Thymus (tissue), 11 donors: ENCODE results near the gene PAPPA2. TPM values are rescaled to one million over a fixed set of nuclear protein-coding genes. Genes with fewer than 3 reads are reported as not detected.
"Not testable (repeated sequence)": the region's sequence is repeated elsewhere in the genome, so short reads cannot be mapped to it uniquely, and the experiment has no call there.

Experiments
- DNase-seq, 9 donors: peaks; one replicate each; pipeline ENCODE4 v3.0.0-alpha.2; 2013; ENCODE audit warnings: low spot score in 9 of 9, low read depth in 6 of 9, missing footprints in 1 of 9
- H3K27ac ChIP-seq, 2 donors: one replicate each; pipeline ENCODE4 v1.5.1; 2013; ENCODE audit warnings: control low read depth in 1 of 2, low read depth in 1 of 2, low read length in 1 of 2, mild to moderate bottlenecking in 1 of 2, moderate library complexity in 1 of 2
- H3K27me3 ChIP-seq, 2 donors: one replicate each; pipeline ENCODE4 v1.5.1; 2013; ENCODE audit warnings: low read length in 1 of 2; ENCODE audit not compliant: control insufficient read depth in 2 of 2, insufficient read depth in 1 of 2
- H3K36me3 ChIP-seq, 2 donors: one replicate each; pipeline ENCODE4 v1.5.1; 2013; ENCODE audit warnings: low read length in 1 of 2, mild to moderate bottlenecking in 1 of 2, moderate library complexity in 1 of 2; ENCODE audit not compliant: control insufficient read depth in 2 of 2, insufficient read depth in 2 of 2
- H3K4me1 ChIP-seq, 2 donors: one replicate each; pipeline ENCODE4 v1.5.1; 2013; ENCODE audit warnings: low read length in 2 of 2; ENCODE audit not compliant: control insufficient read depth in 2 of 2, insufficient read depth in 2 of 2
- H3K4me3 ChIP-seq, 2 donors: one replicate each; pipeline ENCODE4 v1.5.1; 2013; ENCODE audit warnings: low read length in 2 of 2, control low read depth in 1 of 2, mild to moderate bottlenecking in 1 of 2
- H3K9me3 ChIP-seq, 2 donors: one replicate each; pipeline ENCODE4 v1.5.1; 2013; ENCODE audit warnings: low read length in 1 of 2, mild to moderate bottlenecking in 1 of 2; ENCODE audit not compliant: control insufficient read depth in 2 of 2, insufficient read depth in 1 of 2
- WGBS: extraction: QIAGEN DNeasy Blood & Tissue Kit; methylation state at CpG from one replicate; pipeline ENCODE4 v1.1.7; 2013; 5-methylcytosine and 5-hydroxymethylcytosine counted together
- polyA plus RNA-seq: library from polyadenylated mRNA; stranded (reverse); fragments of 200-250 nt; gene quantifications from one replicate; pipeline ENCODE4 v1.2.3, GENCODE V29; 2013
- total RNA-seq: library from RNA; stranded (reverse); fragments of 120-200 nt; gene quantifications from one replicate; pipeline ENCODE4 v1.2.4, GENCODE V29; 2013
- donor health status: healthy.

Gene PAPPA2
- total and polyA plus RNA-seq, 2 donors, result 0.02 to 0.28 TPM

- WGBS, result 93% methylated on average over 4 of the region's 4 CpGs
- H3K36me3 ChIP-seq, result no peaks in the 10 kb centered on the region
- no peak overlapping the region for H3K27ac ChIP-seq
- H3K4me3 ChIP-seq, result no peak overlapping the region
- no peaks in the 10 kb centered on the region for H3K27me3 ChIP-seq
- no peaks in the 10 kb centered on the region for H3K4me1 ChIP-seq
- H3K9me3 ChIP-seq, result peaks cover 0 to 1% of the 10 kb centered on the region in 2 donors
- no peak for DNase-seq
Observed at GRCh38 chr1:176741181-176741580, 278.2 kb downstream of the PAPPA2 start.

- Histone ChIP-seq H3K27me3 (no peaks in the 10 kb centered on the region), H3K36me3 (no peaks in the 10 kb centered on the region), H3K4me3 (no peak overlapping the region), H3K4me1 (no peaks in the 10 kb centered on the region), H3K9me3 (peaks cover 0 to 1% of the 10 kb centered on the region in 2 donors), H3K27ac (no peak overlapping the region)
- DNase-seq, result no peak
- 68% methylated on average over 2 of the region's 2 CpGs for WGBS
Observed at GRCh38 chr1:176742322-176742721, 279.3 kb downstream of the PAPPA2 start.

GRCh38 chr1:176744142-176744541 is 281.2 kb downstream of the PAPPA2 start:
- Histone ChIP-seq H3K27ac (no peak overlapping the region), H3K4me3 (no peak overlapping the region), H3K36me3 (no peaks in the 10 kb centered on the region), H3K4me1 (no peaks in the 10 kb centered on the region), H3K9me3 (peaks cover 0 to 1% of the 10 kb centered on the region in 2 donors), H3K27me3 (no peaks in the 10 kb centered on the region)
- 90% methylated on average over 1 of the region's 1 CpG for WGBS
- no peak for DNase-seq

- no peak overlapping the region for H3K27ac ChIP-seq
- peaks cover 0 to 1% of the 10 kb centered on the region in 2 donors for H3K9me3 ChIP-seq
- 64% methylated on average over 1 of the region's 1 CpG for WGBS
- H3K27me3 ChIP-seq, result no peaks in the 10 kb centered on the region
- no peak overlapping the region for H3K4me3 ChIP-seq
- H3K36me3 ChIP-seq, result no peaks in the 10 kb centered on the region
- no peak for DNase-seq
- H3K4me1 ChIP-seq, result no peaks in the 10 kb centered on the region
Observed at GRCh38 chr1:176745945-176746344, 283.0 kb downstream of the PAPPA2 start.

- Histone ChIP-seq H3K36me3 (no peaks in the 10 kb centered on the region), H3K27me3 (no peaks in the 10 kb centered on the region), H3K9me3 (no peaks in the 10 kb centered on the region), H3K4me1 (no peaks in the 10 kb centered on the region), H3K4me3 (no peak overlapping the region), H3K27ac (no peak overlapping the region)
- WGBS, result 96% methylated on average over 2 of the region's 2 CpGs
- no peak for DNase-seq
Observed at GRCh38 chr1:176752505-176752904, 289.5 kb downstream of the PAPPA2 start.

- no peak overlapping the region for H3K4me3 ChIP-seq
- H3K4me1 ChIP-seq, result no peaks in the 10 kb centered on the region
- no peaks in the 10 kb centered on the region for H3K27me3 ChIP-seq
- WGBS, result 46% methylated on average over 2 of the region's 2 CpGs
- DNase-seq, result no peak
- H3K27ac ChIP-seq, result no peak overlapping the region
- no peaks in the 10 kb centered on the region for H3K9me3 ChIP-seq
- no peaks in the 10 kb centered on the region for H3K36me3 ChIP-seq
Observed at GRCh38 chr1:176754676-176755075, 291.7 kb downstream of the PAPPA2 start.

- DNase-seq, H3K27me3 ChIP-seq, H3K4me1 ChIP-seq, H3K27ac ChIP-seq, H3K36me3 ChIP-seq, H3K4me3 ChIP-seq, H3K9me3 ChIP-seq: not testable (repeated sequence)
- WGBS, result 95% methylated on average over 8 of the region's 8 CpGs
Observed at GRCh38 chr1:176756817-176757216, 293.8 kb downstream of the PAPPA2 start.

GRCh38 chr1:176765608-176766007 is 302.6 kb downstream of the PAPPA2 start:
- Histone ChIP-seq H3K27ac (no peak overlapping the region), H3K36me3 (no peaks in the 10 kb centered on the region), H3K27me3 (no peaks in the 10 kb centered on the region), H3K9me3 (no peaks in the 10 kb centered on the region), H3K4me3 (no peak overlapping the region), H3K4me1 (no peaks in the 10 kb centered on the region)
- no peak for DNase-seq
- WGBS, result 97% methylated on average over 2 of the region's 2 CpGs

- Histone ChIP-seq H3K36me3 (no peaks in the 10 kb centered on the region), H3K4me3 (no peak overlapping the region), H3K27ac (no peak overlapping the region), H3K27me3 (no peaks in the 10 kb centered on the region), H3K4me1 (no peaks in the 10 kb centered on the region), H3K9me3 (no peaks in the 10 kb centered on the region)
- DNase-seq, result no peak
- WGBS, result 96% methylated on average over 1 of the region's 1 CpG
Observed at GRCh38 chr1:176766779-176767178, 303.8 kb downstream of the PAPPA2 start.

- WGBS, result 92% methylated on average over 7 of the region's 7 CpGs
- no peaks in the 10 kb centered on the region for H3K27me3 ChIP-seq
- H3K9me3 ChIP-seq, result no peaks in the 10 kb centered on the region
- no peaks in the 10 kb centered on the region for H3K36me3 ChIP-seq
- H3K27ac ChIP-seq, result no peak overlapping the region
- no peak overlapping the region for H3K4me3 ChIP-seq
- no peak for DNase-seq
- H3K4me1 ChIP-seq, result no peaks in the 10 kb centered on the region
Observed at GRCh38 chr1:176767714-176768136, 304.8 kb downstream of the PAPPA2 start.
